GM10847 (cell line): ENCODE results near the gene ADPRHL1.

Experiments used
- POLR2A ChIP-seq: IDR thresholded peaks from 2 replicates; pipeline ENCODE4 v1.6.1; 2011; ENCODE audit not compliant: insufficient read length; ENCODE audit errors: extremely low read depth

ADPRHL1 gene

DNA sequence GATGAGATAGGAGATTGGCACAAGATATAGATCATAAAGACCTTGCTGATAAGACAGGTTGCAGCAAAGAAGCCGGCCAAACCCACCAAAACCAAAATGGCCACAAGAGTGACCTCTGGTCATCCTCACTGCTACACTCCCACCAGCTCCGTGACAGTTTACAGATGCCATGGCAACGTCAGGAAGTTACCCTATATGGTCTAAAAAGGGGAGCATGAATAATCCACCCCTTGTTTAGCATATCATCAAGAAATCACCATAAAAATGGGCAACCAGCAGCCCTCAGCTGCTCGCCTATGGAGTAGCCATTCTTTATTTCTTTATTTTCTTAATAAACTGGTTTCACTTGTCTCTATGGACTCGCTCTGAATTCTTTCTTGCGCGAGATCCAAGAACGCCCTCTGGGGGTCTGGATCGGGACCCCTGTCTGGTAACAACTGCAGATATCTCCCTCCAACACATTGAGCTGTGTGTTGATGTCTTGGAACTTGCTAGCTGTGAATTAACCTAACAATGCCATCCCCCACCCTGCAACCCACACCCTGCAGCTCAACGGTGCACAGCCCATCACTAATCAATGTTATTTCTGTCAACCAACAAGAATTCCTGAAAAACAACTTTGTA, 62.3 kb downstream of the ADPRHL1 start:
- no peak for TF ChIP-seq POLR2A

GRCh38 chr13:113387396-113387795, 65.9 kb downstream of the ADPRHL1 start:
- TF ChIP-seq POLR2A: no peak

- TF ChIP-seq POLR2A: no peak
Measured at GRCh38 chr13:113383089-113383488, 70.2 kb downstream of the ADPRHL1 start.

DNA sequence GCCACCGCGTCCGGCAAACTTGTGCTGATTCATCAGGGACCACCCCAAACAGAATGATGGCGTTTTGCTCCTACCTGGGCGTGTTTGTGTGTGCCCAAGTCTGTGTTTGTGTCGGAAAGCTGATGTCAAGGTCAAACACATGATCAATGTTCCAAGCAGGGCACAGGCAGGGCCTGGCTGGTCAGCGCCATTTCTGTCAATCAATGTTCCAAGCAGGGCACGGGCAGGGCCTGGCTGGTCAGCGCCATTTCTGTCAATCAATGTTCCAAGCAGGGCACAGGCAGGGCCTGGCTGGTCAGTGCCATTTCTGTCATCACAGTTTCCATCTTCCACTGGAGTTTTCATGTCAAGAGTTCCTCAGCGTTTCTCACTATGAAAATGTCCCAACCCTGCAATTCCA, 74.5 kb downstream of the ADPRHL1 start:
- TF ChIP-seq POLR2A: no peak

- no peak for TF ChIP-seq POLR2A
Measured at GRCh38 chr13:113374511-113375175, 78.6 kb downstream of the ADPRHL1 start.

DNA sequence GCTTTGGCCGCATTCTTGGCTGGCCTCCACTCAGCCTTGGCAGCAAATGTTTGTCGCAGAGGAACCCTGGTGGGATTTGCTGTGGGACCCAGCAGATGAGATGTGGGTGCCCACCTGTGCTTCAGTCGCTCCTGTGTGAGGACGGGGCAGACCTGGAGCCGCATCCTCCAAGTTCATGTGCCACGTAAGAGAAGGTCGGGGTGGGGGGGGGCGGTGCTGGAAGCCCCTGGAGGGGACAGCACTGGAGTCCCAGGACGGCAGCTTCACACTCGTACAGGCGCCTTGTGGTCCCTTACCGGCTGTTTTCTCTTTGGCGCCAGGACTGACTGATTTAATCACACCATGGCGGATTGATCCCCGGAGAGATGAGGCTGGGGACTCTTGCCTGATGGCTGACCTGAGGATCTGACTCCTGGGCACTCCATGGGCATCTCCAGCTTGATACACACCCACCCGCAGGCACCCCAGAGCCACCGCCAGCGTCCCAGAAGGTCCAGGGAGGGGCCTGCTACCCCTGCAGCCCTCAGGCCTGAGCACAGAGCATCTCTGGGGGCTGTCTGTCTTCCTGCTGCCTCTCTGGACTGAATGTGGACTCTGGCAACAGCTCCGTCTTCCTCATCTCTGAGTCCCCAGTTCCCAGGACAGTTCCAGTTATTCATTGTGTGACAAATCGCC, 79.3 kb downstream of the ADPRHL1 start:
- TF ChIP-seq POLR2A: no peak

- TF ChIP-seq POLR2A: no peak
Measured at GRCh38 chr13:113371061-113371460, 82.2 kb downstream of the ADPRHL1 start.

- no peak for TF ChIP-seq POLR2A
Measured at GRCh38 chr13:113369881-113370280, 83.4 kb downstream of the ADPRHL1 start.

DNA sequence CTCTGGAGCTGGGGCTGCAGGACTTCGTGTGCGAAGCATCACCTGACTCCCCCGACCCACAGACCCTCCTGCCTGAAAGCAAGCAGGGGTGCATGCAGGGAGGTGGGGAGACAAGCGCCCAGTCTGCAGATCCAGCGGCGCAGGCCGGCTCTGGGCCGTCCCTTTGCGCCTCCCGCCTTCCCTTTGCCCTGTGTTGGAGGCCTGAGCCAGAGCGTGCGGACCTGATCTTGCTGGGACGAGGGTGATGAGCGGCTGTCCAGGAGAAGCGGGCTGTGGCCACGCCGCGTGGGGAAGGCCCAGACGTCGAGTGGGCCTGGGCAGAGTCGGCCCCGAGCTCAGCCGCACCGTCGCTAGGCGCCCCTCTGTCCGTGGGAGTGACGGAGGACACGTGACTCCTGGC, 84.1 kb downstream of the ADPRHL1 start:
- no peak for TF ChIP-seq POLR2A

- no peak for TF ChIP-seq POLR2A
Measured at GRCh38 chr13:113367771-113368170, 85.5 kb downstream of the ADPRHL1 start.

DNA sequence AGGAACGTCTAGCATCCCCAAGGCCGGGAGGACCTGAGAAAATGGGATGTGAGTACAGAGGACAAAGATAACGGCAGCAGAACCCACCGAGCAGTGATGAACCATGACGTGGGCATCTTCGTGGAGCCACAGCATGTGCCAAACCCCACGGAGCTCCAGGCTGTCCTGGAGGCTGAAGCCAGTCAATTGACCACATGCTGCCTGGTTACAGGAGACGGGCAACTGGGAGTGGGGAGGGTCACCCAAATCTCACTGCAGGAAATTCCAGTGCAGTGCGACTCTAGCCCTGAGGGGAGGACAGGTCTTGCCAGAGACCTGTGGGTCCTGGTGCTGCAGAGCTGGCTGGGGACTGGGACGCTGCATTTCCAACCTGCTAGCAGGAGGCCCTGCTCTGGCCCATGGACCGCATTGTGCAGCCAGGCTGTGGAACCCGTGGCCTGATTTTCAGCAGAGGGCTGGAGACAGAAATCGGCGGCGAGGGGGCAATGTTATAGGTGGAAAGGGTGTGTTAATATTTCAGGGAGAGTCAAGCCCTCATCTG, 86.2 kb downstream of the ADPRHL1 start:
- no peak for TF ChIP-seq POLR2A

DNA sequence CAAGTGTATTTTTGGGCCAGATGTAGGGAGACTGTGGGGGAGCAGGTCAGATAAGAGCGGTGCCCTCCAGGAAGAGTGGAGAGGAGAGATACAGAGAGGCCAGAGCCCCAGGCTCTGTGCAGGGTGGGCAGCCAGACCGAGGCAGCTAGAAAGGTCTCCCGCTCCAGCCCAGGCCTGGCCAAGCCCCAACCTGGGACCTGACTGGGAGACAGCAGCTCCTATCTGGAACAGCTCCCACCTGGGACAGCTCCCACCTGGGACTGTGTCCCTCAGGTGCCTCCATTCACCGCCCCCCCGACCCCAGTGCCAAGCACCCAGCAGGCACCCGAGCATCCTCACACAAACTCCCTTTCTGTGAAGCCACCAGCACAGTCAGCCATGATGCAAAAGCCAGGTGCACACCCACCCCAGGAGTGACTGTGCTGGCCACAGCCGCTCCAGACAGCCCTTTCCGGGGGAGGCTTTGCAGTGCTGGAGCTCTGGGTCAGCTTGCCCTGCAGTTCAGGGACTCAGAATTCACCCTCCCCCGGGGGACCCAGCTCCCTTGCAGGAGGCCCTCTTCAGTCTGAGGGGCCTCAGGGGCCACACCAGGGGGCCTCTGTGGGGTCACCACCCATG, 87.2 kb downstream of the ADPRHL1 start:
- TF ChIP-seq POLR2A: no peak

GRCh38 chr13:113365583-113365970, 87.7 kb downstream of the ADPRHL1 start:
- no peak for TF ChIP-seq POLR2A

GRCh38 chr13:113364901-113365582, 88.2 kb downstream of the ADPRHL1 start:
- no peak for TF ChIP-seq POLR2A

DNA sequence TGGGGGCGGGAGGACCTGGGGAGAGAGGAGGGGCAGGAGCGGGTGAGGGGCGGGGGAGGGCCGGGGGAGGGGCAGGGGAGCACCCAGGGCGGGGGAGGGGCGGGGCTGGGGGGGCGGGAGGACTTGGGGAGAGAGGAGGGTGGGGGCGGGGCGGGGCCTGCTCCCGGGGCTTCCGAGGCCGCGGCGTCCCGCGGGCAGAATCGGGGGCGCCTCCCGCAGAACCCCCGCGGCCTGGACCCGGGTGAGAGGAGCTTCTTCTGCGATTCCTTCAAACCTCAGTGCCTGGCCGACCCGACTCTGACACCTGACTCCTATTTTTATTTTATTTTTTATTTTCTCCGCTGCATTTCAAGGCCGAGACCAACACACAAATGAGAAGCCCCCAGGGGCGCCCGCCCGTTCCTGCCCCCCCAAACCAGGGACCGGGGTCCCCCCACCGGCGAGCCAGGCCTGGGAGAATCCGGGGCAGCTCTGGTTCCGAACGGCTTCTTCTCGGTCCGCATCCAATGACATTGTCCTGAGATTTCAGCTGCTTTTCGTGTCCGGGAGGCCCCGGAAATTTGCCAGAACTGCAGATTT, 88.9 kb downstream of the ADPRHL1 start:
- no peak for TF ChIP-seq POLR2A
